Stimulated activated CD8-positive, alpha-beta memory T cell treated with anti-CD3 and anti-CD28 coated beads, Interleukin-15, amount 100 ng/mL, for 48 hours (primary cell): ENCODE data around the gene ATP5PB.

Experiments used
- DNase-seq, 2 donors: peaks; one replicate each; pipeline ENCODE4 v3.0.0-alpha.2; 2020; ENCODE audit warnings: low read depth in 2 of 2

ATP5PB gene

DNA sequence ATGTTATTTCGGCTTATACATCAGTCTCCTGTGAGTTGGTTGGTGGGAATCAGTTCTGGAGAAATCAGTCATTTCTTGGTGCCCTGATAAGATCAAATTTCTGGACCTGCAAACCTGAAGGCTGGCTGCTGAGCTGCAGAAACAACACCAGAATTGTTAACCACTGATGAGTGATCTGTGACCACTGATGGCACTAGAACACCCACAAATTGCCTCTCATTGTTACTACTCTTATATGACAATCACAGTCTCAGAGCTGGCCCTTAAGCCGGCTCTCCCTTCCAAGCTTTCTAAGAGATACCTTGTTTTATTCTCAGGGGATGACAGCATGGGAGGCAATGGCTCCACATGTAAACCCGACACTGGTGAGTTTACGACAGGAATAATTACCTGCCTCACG, 26.4 kb downstream of the ATP5PB start:
- peak; percentile 33 for DNase-seq

DNA sequence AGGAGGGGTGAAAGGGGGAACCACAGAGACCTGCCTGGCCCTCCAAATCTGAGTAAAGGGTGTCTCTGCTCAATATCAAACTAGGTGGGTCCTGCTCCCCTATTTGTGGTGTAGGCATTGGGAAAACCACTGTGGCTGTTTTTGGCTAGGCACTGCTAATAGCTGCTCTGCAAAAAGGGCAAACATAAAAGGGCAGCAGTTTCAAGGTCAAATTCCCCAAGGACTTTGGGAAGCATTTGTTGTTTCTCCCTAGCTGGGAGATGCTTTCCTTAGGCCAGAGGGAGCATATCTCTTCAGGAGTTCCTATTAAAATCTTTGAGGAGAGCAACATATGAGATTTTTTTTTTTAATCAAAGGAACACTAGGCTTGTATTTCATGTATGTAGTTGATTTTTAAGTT, 26.9 kb downstream of the ATP5PB start:
- no peak for DNase-seq

GRCh38 chr1:111476761-111477309, 27.6 kb downstream of the ATP5PB start:
- DNase-seq, result no peak

GRCh38 chr1:111480674-111481073, 31.4 kb downstream of the ATP5PB start:
- no peak for DNase-seq

DNA sequence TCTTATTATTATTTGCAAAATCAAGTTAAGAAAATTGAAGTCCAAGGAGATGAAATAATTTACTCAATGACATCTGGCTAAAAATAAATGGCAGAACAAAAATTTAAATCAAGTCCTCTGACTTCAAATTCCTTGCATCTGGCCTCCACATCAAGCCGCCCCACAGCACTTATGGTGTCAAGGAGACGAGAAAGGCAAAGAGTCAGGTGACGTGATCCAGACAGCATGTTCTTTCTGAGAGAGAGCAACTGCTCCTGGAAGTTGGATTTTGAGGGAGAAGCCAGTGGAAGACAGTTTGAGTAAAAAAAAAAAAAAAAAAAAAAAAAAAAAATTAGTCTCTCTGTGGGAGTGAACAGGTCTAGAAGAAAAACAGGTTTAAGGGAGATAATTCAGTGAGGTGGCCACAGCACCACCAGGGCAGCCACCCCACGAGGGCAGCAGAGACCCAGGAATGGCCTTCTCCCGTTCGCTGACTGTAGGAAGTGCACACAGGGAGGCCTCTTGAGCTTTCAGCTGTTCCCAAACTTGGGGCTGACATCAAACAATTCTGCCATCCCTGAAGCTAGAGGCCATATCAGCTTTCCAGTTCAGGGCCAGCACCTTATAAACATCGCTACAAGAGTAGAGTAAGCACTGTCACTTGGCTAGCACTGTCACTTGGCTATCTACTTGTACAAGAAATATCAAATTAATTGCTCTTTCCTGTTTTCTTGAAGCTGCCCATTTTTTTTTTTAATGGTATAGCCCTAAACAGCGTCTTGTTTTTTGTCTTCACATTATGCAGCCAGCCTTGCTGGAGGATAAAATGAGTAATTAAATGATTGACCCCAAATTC, 32.3 kb downstream of the ATP5PB start:
- peak in 1 of 2 donors; percentile 36 for DNase-seq

- no peak for DNase-seq
These were observed 33.9 kb downstream of the ATP5PB start for GRCh38 chr1:111483166-111483565.

- no peak for DNase-seq
These were observed 34.6 kb downstream of the ATP5PB start for GRCh38 chr1:111483876-111484275.

GRCh38 chr1:111484391-111485026, 35.2 kb downstream of the ATP5PB start:
- no peak for DNase-seq

GRCh38 chr1:111486431-111486830, 37.2 kb downstream of the ATP5PB start:
- DNase-seq, result no peak

GRCh38 chr1:111487133-111487532, 37.9 kb downstream of the ATP5PB start:
- no peak for DNase-seq

DNA sequence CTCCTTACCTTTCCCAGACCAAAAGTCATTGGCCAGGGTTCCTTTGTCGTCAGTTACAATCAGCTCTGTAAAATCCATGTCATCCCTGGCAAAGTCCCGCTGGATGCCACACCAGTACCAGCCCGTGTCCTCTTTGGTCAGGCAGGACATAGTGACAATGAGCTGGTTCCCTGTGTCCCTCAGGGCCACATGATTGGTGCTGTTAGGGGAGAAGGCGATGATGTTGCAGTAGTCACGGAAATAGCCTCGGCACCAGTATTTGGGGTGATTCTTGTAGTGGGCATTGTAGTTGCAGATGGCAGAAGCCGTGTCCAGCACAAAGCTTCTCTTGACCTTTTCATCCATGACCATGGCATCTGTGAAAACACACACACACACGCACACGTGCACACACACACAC, 39.4 kb downstream of the ATP5PB start:
- no peak for DNase-seq

GRCh38 chr1:111489604-111490003, 40.3 kb downstream of the ATP5PB start:
- no peak for DNase-seq

- DNase-seq, result no peak
These were observed 41.0 kb downstream of the ATP5PB start for GRCh38 chr1:111490220-111490619.

- DNase-seq, result no peak
These were observed 41.8 kb downstream of the ATP5PB start for GRCh38 chr1:111491070-111491469.

- no peak for DNase-seq
These were observed 47.1 kb downstream of the ATP5PB start for GRCh38 chr1:111496398-111496797.

DNA sequence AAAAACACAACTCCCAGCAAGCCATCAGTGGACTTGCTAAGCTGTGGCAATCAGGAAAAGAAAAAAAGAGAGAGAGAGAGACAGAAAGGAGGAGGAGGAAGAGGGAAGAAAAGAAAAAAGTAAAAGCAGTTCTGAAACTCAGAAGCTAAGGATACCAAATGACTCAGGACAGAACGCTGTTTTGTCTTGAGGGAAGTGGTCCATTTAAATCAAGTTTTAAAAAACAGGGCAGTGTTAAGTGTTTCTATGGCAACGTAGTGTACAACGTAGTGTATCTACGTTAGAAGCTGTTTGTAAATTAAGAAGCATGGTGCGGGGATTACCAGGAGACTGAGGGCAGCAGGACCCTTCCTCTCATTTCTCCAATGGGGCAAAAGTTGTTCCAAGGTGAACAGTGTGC, 48.3 kb downstream of the ATP5PB start:
- DNase-seq, result no peak

DNA sequence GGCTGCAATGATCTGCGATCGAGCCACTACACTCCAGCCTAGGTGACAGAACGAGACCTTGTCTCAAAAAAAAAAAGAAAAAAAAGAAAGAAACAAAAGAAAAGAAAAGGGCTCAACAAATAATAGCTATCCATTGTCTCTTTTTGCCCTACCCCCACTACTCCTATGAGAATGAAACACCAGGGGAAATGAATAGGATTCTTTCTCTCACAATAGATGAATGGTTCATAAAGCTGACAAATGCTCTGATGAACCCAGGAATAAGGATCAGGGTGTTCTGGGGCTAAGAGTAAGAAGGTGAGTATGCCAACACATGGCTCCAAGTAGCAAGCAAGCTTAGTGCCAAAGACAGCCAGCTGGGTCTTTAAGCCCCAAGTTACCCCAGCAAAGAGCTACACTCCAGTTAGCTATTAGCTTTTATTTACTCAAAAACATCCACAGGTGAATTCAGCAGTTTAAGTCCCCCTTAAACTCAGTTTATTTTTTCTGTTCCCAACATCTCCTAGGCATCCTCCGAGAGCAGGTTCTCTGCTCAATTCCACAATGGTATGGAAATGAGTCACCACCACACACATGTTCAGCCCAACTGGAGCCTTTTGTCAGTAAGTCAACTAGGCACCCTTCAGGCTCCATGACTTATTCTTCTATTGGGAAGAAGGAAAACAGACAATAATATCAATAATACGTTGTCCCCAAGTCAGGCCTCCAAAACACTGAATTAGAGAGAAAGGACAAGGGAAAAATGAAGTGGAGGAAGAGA, 49.9 kb downstream of the ATP5PB start:
- no peak for DNase-seq

DNA sequence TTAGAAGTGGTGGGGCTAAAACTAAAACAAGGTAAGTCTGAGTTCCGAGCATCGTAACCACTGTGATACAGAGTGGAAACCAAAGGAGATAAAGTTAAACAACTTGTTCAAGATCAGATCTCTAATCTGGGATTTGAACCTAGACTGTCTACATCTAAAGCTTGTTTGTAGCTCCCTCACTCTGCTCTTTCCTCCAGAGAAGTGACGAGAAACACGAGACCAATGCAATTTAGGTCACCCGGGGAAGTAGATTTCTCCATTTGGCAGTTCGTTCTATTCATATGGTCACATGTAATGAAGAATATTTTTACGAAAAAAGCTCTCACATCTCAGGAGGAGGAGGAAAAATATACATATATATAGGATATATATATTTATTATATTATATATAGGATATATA, 52.4 kb downstream of the ATP5PB start:
- no peak for DNase-seq

DNA sequence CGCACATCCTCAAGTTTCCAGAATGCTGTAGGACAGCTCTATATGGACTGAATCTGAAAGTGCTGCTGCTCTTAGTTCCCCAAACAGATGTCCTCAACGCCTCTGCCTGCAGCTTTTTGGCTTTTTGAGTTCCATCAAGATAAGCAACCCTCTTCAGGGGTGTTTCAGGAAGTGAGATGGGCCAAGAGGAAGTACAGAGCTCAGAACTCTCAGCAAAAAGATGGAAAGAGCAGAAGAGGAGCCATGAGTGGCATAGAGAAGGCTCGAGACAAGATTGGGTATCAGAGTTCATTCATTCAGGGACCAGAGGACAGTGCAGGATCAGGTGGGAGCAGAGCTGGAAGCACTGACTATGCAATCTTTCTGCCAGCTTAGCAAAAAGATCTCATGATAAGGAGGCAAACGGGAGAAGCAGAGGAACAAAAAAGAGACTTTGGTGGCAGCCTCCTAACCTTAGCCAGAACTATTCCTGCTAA, 54.4 kb downstream of the ATP5PB start, which contains the start of the genes ADORA3 and TMIGD3:
Gene ADORA3, minus strand, starts transcription at position 49 of the 476 bp plus-strand sequence. CDS start 279 bp downstream, outside the sequence.
Gene TMIGD3, minus strand, starts transcription at position 49 of the 476 bp plus-strand sequence. CDS start 279 bp downstream, outside the sequence.
- no peak for DNase-seq

DNA sequence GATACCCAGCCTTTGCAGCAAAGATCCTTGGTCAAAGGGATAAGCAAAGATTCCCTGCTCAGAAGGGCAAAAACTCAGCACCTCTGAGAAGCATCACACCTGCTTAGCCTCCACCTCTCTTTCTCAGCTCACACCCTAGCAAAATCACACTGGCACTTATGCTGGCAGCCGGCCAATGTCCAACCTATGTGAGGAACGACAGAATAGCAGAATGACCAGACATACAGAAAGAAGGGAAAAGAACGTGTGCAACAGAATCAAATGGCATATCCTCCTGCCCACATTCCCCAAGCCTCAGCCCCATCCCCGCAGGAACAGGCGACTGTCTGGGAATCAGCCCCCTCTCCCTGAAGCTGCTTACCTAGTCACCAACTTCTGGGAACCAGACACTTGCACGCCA, 54.8 kb downstream of the ATP5PB start:
- DNase-seq, result no peak

- DNase-seq, result no peak
These were observed 56.4 kb downstream of the ATP5PB start for GRCh38 chr1:111505641-111506119.

DNA sequence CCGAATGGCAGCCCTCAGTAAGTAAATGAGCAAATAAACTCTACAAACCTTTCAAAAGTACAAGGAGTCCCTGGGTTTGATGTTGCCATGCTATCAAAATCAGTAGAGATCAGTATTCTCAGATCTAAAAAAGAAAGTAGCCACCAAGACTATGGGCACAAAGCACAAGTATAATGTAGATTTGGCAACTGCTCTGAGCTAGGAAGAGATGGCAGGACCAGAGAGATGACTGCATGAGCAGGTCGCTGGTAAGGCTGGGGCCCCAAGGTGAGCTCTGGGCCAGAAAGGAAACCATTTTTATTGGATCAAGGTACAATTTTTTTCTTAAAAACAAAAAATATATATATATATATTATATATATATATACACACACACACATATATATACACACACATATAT, 57.3 kb downstream of the ATP5PB start:
- DNase-seq, result no peak
